Muscle layer of duodenum (tissue), 2 donors: ENCODE data around the gene GPR84.
A peak's percentile ranks its signal among the peaks of the same experiment; 100 is the strongest.

ENCODE experiments used
- H3K27ac ChIP-seq: one replicate; pipeline ENCODE4 v1.7.0; 2013; ENCODE audit warnings: mild to moderate bottlenecking, low read length
- H3K27me3 ChIP-seq: one replicate; pipeline ENCODE4 v1.7.0; 2013; ENCODE audit warnings: low read depth, mild to moderate bottlenecking, control low read depth, low read length
- H3K36me3 ChIP-seq, 2 donors: one replicate each; pipeline ENCODE4 v1.7.0; 2013; ENCODE audit warnings: low read length in 2 of 2, control low read depth in 1 of 2, mild to moderate bottlenecking in 1 of 2; ENCODE audit not compliant: insufficient read depth in 2 of 2, control insufficient read depth in 1 of 2
- H3K4me1 ChIP-seq, 2 donors: one replicate each; pipeline ENCODE4 v1.7.0; 2013; ENCODE audit warnings: low read length in 2 of 2, mild to moderate bottlenecking in 2 of 2, control low read depth in 1 of 2, moderate library complexity in 1 of 2; ENCODE audit not compliant: insufficient read depth in 2 of 2, control insufficient read depth in 1 of 2
- H3K4me3 ChIP-seq, 2 donors: one replicate each; pipeline ENCODE4 v1.7.0; 2013; ENCODE audit warnings: low read length in 2 of 2, low read depth in 1 of 2, mild to moderate bottlenecking in 1 of 2
- H3K9me3 ChIP-seq, 2 donors: one replicate each; pipeline ENCODE4 v1.7.0; 2013; ENCODE audit warnings: low read length in 2 of 2, control low read depth in 1 of 2, mild to moderate bottlenecking in 1 of 2; ENCODE audit not compliant: control insufficient read depth in 1 of 2
- donor health status: healthy.

The GPR84 gene

GRCh38 chr12:54371328-54372112 lies 7.2 kb upstream of the GPR84 start:
- peak overlapping the region in 1 of 2 donors; percentile 57 for H3K4me3 ChIP-seq
- peak overlapping the region; percentile 72 for H3K27ac ChIP-seq

GRCh38 chr12:54370171-54370730 lies 6.0 kb upstream of the GPR84 start:
- peak overlapping the region in 1 of 2 donors; percentile 57 for H3K4me3 ChIP-seq
- peaks cover 3 to 40% of the 10 kb centered on the region in 2 donors for H3K4me1 ChIP-seq
- H3K9me3 ChIP-seq = no peaks in the 10 kb centered on the region
- H3K27ac ChIP-seq = no peak overlapping the region
- H3K27me3 ChIP-seq = no peaks in the 10 kb centered on the region
- peaks cover 0 to 19% of the 10 kb centered on the region in 2 donors for H3K36me3 ChIP-seq

More at GRCh38 chr12:54371328-54372112, 7.2 kb upstream of the GPR84 start:
- H3K27me3 ChIP-seq = no peaks in the 10 kb centered on the region
- no peaks in the 10 kb centered on the region for H3K9me3 ChIP-seq
- peaks cover 0 to 19% of the 10 kb centered on the region in 2 donors for H3K36me3 ChIP-seq
- H3K4me1 ChIP-seq = peaks cover 3 to 40% of the 10 kb centered on the region in 2 donors

GRCh38 chr12:54369597-54370131 lies 5.4 kb upstream of the GPR84 start:
- no peaks in the 10 kb centered on the region for H3K27me3 ChIP-seq
- peaks cover 0 to 17% of the 10 kb centered on the region in 2 donors for H3K36me3 ChIP-seq
- H3K9me3 ChIP-seq = no peaks in the 10 kb centered on the region
- H3K27ac ChIP-seq = no peak overlapping the region
- peak overlapping the region in 1 of 2 donors; percentile 57 for H3K4me3 ChIP-seq
- H3K4me1 ChIP-seq = peaks cover 3 to 35% of the 10 kb centered on the region in 2 donors

- Histone ChIP-seq H3K4me3 (peak overlapping the region; percentile 30 to 57), H3K27me3 (no peaks in the 10 kb centered on the region), H3K9me3 (no peaks in the 10 kb centered on the region), H3K27ac (no peak overlapping the region), H3K4me1 (peaks cover 3 to 32% of the 10 kb centered on the region in 2 donors), H3K36me3 (peaks cover 0 to 10% of the 10 kb centered on the region in 2 donors)
These were observed 4.7 kb upstream of the GPR84 start for GRCh38 chr12:54368709-54369596.

- Histone ChIP-seq H3K36me3 (peaks cover 0 to 2% of the 10 kb centered on the region in 2 donors), H3K4me1 (peaks cover 3 to 32% of the 10 kb centered on the region in 2 donors), H3K4me3 (peak overlapping the region in 1 of 2 donors; percentile 30), H3K27ac (no peak overlapping the region), H3K27me3 (no peaks in the 10 kb centered on the region), H3K9me3 (no peaks in the 10 kb centered on the region)
These were observed 3.9 kb upstream of the GPR84 start for GRCh38 chr12:54368025-54368708.

- H3K4me3 ChIP-seq = no peak overlapping the region
- no peaks in the 10 kb centered on the region for H3K36me3 ChIP-seq
- H3K27me3 ChIP-seq = no peaks in the 10 kb centered on the region
- H3K4me1 ChIP-seq = peaks cover 3 to 10% of the 10 kb centered on the region in 2 donors
- no peaks in the 10 kb centered on the region for H3K9me3 ChIP-seq
- H3K27ac ChIP-seq = no peak overlapping the region
These were observed 668 bp downstream of the GPR84 start for GRCh38 chr12:54363618-54364017.

- H3K36me3 ChIP-seq = no peaks in the 10 kb centered on the region
- H3K27ac ChIP-seq = no peak overlapping the region
- H3K4me3 ChIP-seq = no peak overlapping the region
- H3K27me3 ChIP-seq = no peaks in the 10 kb centered on the region
- no peaks in the 10 kb centered on the region for H3K9me3 ChIP-seq
- peaks cover 5 to 8% of the 10 kb centered on the region in 2 donors for H3K4me1 ChIP-seq
These were observed 1.2 kb downstream of the GPR84 start for GRCh38 chr12:54363047-54363446.

- H3K9me3 ChIP-seq = no peaks in the 10 kb centered on the region
- peaks cover 16% of the 10 kb centered on the region in 2 donors for H3K4me1 ChIP-seq
- no peaks in the 10 kb centered on the region for H3K36me3 ChIP-seq
- peak overlapping the region; percentile 83 for H3K27ac ChIP-seq
- no peak overlapping the region for H3K4me3 ChIP-seq
- no peaks in the 10 kb centered on the region for H3K27me3 ChIP-seq
These were observed 3.4 kb downstream of the GPR84 start for GRCh38 chr12:54360717-54361456.

GRCh38 chr12:54359762-54360351 lies 4.4 kb downstream of the GPR84 start:
- Histone ChIP-seq H3K4me3 (peak overlapping the region; percentile 77 to 99), H3K36me3 (no peaks in the 10 kb centered on the region), H3K4me1 (peaks cover 16% of the 10 kb centered on the region in 2 donors), H3K27ac (peak overlapping the region; percentile 83), H3K27me3 (no peaks in the 10 kb centered on the region), H3K9me3 (no peaks in the 10 kb centered on the region)
